Measurements from ENCODE around the gene SH3GL3.
A peak's percentile ranks its signal among the peaks of the same experiment; 100 is the strongest.

The SH3GL3 gene

GRCh38 chr15:83446904-83447709 is at the start of gene SH3GL3:
TSS of gene SH3GL3 (plus strand) at chr15:83447341. CDS start at chr15:83447534, 193 bp downstream.
- DNase-seq (ENCODE audit: low spot score): peak; percentile 68

- peak; percentile 84 for DNase-seq (ENCODE audit: low spot score)
These were observed 48.5 kb upstream of the SH3GL3 start for GRCh38 chr15:83398626-83399025.

- no peak for DNase-seq (ENCODE audit: low spot score)
These were observed 43.0 kb upstream of the SH3GL3 start for GRCh38 chr15:83404121-83404520.

- DNase-seq (ENCODE audit: low spot score): no peak
These were observed 36.6 kb upstream of the SH3GL3 start for GRCh38 chr15:83410532-83410931.

- no peak for DNase-seq (ENCODE audit: low spot score)
These were observed 34.0 kb upstream of the SH3GL3 start for GRCh38 chr15:83413054-83413719.

- no peak for DNase-seq (ENCODE audit: low spot score)
These were observed 25.1 kb upstream of the SH3GL3 start for GRCh38 chr15:83422081-83422480.

- DNase-seq (ENCODE audit: low spot score): no peak
These were observed 24.6 kb upstream of the SH3GL3 start for GRCh38 chr15:83422541-83422940.

- no peak for DNase-seq (ENCODE audit: low spot score)
These were observed 23.0 kb upstream of the SH3GL3 start for GRCh38 chr15:83424101-83424500.

GRCh38 chr15:83430441-83430840 is 16.7 kb upstream of the SH3GL3 start:
- DNase-seq (ENCODE audit: low spot score): peak; percentile 27

GRCh38 chr15:83431521-83431920 is 15.6 kb upstream of the SH3GL3 start:
- no peak for DNase-seq (ENCODE audit: low spot score)

- DNase-seq (ENCODE audit: low spot score): no peak
These were observed 11.9 kb upstream of the SH3GL3 start for GRCh38 chr15:83435202-83435601.

GRCh38 chr15:83435782-83436181 is 11.4 kb upstream of the SH3GL3 start:
- DNase-seq (ENCODE audit: low spot score): no peak

- DNase-seq (ENCODE audit: low spot score): peak; percentile 58
These were observed 10.5 kb upstream of the SH3GL3 start for GRCh38 chr15:83436513-83437158.

- no peak for DNase-seq (ENCODE audit: low spot score)
These were observed 3.9 kb upstream of the SH3GL3 start for GRCh38 chr15:83443076-83443847.

GRCh38 chr15:83444936-83445335 is 2.2 kb upstream of the SH3GL3 start:
- no peak for DNase-seq (ENCODE audit: low spot score)

- DNase-seq (ENCODE audit: low spot score): no peak
These were observed 1.5 kb upstream of the SH3GL3 start for GRCh38 chr15:83445643-83446042.

- DNase-seq (ENCODE audit: low spot score): no peak
These were observed 724 bp upstream of the SH3GL3 start for GRCh38 chr15:83446417-83446816.

GRCh38 chr15:83449250-83449671 is 2.1 kb downstream of the SH3GL3 start:
- no peak for DNase-seq (ENCODE audit: low spot score)

- peak; percentile 48 for DNase-seq (ENCODE audit: low spot score)
These were observed 2.9 kb downstream of the SH3GL3 start for GRCh38 chr15:83449937-83450506.

GRCh38 chr15:83457149-83457548 is 10.0 kb downstream of the SH3GL3 start:
- DNase-seq (ENCODE audit: low spot score): no peak

- DNase-seq (ENCODE audit: low spot score): no peak
These were observed 11.2 kb downstream of the SH3GL3 start for GRCh38 chr15:83458381-83458780.

GRCh38 chr15:83462026-83462425 is 14.9 kb downstream of the SH3GL3 start:
- no peak for DNase-seq (ENCODE audit: low spot score)
